ENCODE data around the gene P4HA2. TPM values are rescaled to one million over a fixed set of nuclear protein-coding genes. Genes with fewer than 3 reads are reported as not detected.

The P4HA2 gene
- total and polyA plus RNA-seq, 2 of the 13 experiments (the other 11 are each of a cell fraction or from before 2014, with no cell fraction given), result 37.7 to 126 TPM

DNA sequence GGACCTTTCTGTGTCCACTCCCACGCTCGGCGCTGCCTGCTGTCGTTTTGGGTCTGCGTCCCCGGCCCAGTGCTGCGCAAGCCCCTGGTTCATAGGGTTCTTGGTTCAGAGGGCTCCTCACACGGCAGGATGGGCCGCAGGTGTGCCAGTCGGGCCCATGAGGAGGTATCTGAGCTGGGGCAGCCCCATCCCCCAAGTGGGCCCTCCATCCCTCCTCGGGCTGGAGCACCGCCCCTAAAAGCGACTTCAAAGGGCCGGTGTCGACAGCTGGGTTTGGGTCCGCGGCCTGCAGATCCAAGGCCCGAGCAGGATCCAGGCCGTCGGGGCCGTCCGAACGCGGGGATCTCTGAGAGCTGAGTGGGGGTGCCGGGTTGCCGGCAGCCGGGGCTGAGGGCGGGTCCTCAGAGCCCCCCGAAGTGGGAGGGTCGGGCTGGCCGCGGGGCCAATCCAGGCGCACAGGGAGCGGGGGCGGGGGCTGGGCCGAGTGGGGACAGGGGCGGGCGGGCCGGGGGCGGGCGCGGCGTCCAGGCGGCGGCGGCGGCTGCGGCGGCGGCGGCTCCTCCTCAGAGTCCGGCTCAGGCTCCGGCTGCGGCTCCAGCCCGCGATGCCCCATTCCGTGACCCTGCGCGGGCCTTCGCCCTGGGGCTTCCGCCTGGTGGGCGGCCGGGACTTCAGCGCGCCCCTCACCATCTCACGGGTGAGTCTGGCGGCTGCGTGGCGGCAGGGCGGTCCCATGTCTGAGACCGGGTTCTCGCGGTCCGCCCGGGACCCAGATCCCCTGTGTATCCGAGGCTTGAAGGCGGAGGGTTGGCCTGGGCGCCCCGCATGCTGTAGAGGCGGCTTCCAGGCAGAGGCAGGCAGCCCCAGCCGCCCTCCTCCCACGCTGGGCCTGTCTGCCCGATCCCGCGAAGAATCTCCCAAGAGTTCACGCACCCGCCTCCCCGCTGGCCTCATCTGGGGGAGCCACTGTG lies 29.8 kb upstream of the P4HA2 start, which contains the start of gene PDLIM4 (continued):
- TF ChIP-seq, protein P1, sequence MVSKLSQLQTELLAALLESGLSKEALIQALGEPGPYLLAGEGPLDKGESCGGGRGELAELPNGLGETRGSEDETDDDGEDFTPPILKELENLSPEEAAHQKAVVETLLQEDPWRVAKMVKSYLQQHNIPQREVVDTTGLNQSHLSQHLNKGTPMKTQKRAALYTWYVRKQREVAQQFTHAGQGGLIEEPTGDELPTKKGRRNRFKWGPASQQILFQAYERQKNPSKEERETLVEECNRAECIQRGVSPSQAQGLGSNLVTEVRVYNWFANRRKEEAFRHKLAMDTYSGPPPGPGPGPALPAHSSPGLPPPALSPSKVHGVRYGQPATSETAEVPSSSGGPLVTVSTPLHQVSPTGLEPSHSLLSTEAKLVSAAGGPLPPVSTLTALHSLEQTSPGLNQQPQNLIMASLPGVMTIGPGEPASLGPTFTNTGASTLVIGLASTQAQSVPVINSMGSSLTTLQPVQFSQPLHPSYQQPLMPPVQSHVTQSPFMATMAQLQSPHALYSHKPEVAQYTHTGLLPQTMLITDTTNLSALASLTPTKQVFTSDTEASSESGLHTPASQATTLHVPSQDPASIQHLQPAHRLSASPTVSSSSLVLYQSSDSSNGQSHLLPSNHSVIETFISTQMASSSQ (IDR thresholded peaks at IDR 0.05; ENCODE audit: low read depth), result no peak
- TF ChIP-seq, protein P1 (CRISPR knock-in tag; IDR thresholded peaks at IDR 0.05; ENCODE audit: borderline replicate concordance), result no peak
- TF ChIP-seq RBM39 (IDR thresholded peaks at IDR 0.05; ENCODE audit: low read depth, low read length, poor library complexity, severe bottlenecking), result no peak
- TF ChIP-seq HDAC2 (CRISPR knock-in tag; IDR thresholded peaks at IDR 0.05), result no peak
- TF ChIP-seq NBN (conservative IDR thresholded peaks at IDR 0.05), result no peak
- TF ChIP-seq, protein P2, sequence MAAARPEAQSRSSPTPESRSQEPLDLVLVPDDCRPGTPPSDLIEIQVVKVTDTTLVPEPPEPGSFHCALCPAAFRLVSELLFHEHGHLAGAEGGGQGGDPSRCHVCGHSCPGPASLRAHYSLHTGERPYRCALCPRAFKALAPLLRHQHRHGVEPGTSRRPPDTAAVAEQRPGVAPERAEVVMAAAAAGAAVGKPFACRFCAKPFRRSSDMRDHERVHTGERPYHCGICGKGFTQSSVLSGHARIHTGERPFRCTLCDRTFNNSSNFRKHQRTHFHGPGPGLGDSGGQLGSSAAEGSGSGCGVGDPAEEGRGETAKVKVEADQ (CRISPR knock-in tag; IDR thresholded peaks at IDR 0.05; ENCODE audit: borderline replicate concordance), result no peak
- TF ChIP-seq, protein P3, sequence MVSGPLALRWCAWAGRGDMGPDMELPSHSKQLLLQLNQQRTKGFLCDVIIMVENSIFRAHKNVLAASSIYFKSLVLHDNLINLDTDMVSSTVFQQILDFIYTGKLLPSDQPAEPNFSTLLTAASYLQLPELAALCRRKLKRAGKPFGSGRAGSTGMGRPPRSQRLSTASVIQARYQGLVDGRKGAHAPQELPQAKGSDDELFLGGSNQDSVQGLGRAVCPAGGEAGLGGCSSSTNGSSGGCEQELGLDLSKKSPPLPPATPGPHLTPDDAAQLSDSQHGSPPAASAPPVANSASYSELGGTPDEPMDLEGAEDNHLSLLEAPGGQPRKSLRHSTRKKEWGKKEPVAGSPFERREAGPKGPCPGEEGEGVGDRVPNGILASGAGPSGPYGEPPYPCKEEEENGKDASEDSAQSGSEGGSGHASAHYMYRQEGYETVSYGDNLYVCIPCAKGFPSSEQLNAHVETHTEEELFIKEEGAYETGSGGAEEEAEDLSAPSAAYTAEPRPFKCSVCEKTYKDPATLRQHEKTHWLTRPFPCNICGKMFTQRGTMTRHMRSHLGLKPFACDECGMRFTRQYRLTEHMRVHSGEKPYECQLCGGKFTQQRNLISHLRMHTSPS (CRISPR knock-in tag; IDR thresholded peaks at IDR 0.05; ENCODE audit: low read depth), result no peak
- 0 out of 2 replicates have a peak, but pooled peaks have one; percentile 48 for TF ChIP-seq TMF1 (CRISPR knock-in tag; IDR thresholded peaks at IDR 0.05; ENCODE audit: low read depth)
- TF ChIP-seq NFKB2 (CRISPR knock-in tag; IDR thresholded peaks at IDR 0.05; ENCODE audit: borderline replicate concordance), result 0 out of 2 replicates have a peak, but pooled peaks have one; percentile 18
- TF ChIP-seq TBL1XR1 (IDR thresholded peaks at IDR 0.05; ENCODE audit: borderline replicate concordance, low read length, partially characterized antibody), result no peak
- TF ChIP-seq SP4 (CRISPR knock-in tag; IDR thresholded peaks at IDR 0.05), result no peak
- no peak for TF ChIP-seq RXRB (CRISPR knock-in tag; IDR thresholded peaks at IDR 0.05; ENCODE audit: borderline replicate concordance)
- TF ChIP-seq TCF7 (IDR thresholded peaks at IDR 0.05; ENCODE audit: low read depth), result 0 out of 2 replicates have a peak, but pooled peaks have one; percentile 35
- TF ChIP-seq, protein P4, sequence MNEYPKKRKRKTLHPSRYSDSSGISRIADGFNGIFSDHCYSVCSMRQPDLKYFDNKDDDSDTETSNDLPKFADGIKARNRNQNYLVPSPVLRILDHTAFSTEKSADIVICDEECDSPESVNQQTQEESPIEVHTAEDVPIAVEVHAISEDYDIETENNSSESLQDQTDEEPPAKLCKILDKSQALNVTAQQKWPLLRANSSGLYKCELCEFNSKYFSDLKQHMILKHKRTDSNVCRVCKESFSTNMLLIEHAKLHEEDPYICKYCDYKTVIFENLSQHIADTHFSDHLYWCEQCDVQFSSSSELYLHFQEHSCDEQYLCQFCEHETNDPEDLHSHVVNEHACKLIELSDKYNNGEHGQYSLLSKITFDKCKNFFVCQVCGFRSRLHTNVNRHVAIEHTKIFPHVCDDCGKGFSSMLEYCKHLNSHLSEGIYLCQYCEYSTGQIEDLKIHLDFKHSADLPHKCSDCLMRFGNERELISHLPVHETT (CRISPR knock-in tag; conservative IDR thresholded peaks at IDR 0.05), result no peak
- TF ChIP-seq DNMT1 (CRISPR knock-in tag; IDR thresholded peaks at IDR 0.05), result no peak
- TF ChIP-seq PHF8 (CRISPR knock-in tag; IDR thresholded peaks at IDR 0.05), result peak; percentile 43; the same call in 1 of the 2 replicates
- TF ChIP-seq ZNF737 (CRISPR knock-in tag; IDR thresholded peaks at IDR 0.05; ENCODE audit: borderline replicate concordance), result no peak
- TF ChIP-seq HNRNPLL (IDR thresholded peaks at IDR 0.05; ENCODE audit: low read depth, low read length, poor library complexity, severe bottlenecking), result peak; percentile 18
- TF ChIP-seq, protein P5, sequence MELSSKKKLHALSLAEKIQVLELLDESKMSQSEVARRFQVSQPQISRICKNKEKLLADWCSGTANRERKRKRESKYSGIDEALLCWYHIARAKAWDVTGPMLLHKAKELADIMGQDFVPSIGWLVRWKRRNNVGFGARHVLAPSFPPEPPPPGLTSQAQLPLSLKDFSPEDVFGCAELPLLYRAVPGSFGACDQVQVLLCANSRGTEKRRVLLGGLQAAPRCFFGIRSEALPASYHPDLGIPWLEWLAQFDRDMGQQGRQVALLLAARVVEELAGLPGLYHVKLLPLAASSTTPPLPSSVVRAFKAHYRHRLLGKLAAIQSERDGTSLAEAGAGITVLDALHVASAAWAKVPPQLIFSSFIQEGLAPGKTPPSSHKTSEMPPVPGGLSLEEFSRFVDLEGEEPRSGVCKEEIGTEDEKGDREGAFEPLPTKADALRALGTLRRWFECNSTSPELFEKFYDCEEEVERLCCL (CRISPR knock-in tag; IDR thresholded peaks at IDR 0.05; ENCODE audit: borderline replicate concordance), result no peak
